ENCODE results near the gene ALX4. TPM values are rescaled to one million over a fixed set of nuclear protein-coding genes. Genes with fewer than 3 reads are reported as not detected.

Gene ALX4
- total RNA-seq, 1 donor from 2014 or later: not detected

DNA sequence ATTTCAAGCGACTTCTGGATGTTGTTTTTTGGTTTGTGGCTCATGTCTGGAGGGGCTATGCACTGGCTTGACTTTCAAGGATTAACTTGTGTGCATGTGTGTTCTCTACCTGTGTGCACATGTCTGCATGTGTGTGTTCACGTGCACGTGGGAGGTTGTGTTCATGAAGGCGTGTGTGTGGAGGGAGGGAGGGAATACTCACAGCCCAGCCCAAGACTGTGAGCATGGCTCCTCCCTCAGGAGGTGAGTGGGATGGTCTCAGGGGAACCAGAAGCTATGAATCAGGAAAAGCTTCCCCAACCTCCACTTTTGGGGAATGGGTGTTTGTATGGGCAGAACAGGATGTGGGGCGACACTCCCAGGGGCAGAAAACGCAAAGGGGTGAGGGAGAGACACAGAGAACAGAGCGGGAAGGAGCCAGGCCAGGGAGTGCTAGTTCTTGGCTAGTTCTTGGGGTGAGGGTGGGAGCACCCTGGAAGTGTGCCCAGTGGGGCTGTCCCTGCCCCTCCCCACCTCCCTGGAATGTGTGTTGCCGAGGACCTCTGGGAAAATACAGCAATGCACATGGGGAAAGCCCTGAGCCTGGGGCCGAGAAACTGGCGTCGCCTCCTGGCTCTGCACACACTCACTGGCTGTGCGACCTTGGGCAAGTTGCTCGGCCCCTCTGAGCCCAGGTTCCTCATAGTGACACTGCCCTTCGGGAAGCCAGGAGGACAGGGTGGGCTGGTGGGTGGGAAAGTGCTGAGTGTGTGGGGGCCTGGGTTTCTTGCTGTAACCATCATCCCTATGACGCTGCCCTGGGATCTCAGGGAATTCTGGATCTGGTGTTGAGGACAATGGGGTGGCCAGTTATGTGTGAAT is 16.9 kb upstream of the ALX4 start:
- TF ChIP-seq, protein P1, sequence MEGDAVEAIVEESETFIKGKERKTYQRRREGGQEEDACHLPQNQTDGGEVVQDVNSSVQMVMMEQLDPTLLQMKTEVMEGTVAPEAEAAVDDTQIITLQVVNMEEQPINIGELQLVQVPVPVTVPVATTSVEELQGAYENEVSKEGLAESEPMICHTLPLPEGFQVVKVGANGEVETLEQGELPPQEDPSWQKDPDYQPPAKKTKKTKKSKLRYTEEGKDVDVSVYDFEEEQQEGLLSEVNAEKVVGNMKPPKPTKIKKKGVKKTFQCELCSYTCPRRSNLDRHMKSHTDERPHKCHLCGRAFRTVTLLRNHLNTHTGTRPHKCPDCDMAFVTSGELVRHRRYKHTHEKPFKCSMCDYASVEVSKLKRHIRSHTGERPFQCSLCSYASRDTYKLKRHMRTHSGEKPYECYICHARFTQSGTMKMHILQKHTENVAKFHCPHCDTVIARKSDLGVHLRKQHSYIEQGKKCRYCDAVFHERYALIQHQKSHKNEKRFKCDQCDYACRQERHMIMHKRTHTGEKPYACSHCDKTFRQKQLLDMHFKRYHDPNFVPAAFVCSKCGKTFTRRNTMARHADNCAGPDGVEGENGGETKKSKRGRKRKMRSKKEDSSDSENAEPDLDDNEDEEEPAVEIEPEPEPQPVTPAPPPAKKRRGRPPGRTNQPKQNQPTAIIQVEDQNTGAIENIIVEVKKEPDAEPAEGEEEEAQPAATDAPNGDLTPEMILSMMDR (IDR thresholded peaks at IDR 0.05): no peak

DNA sequence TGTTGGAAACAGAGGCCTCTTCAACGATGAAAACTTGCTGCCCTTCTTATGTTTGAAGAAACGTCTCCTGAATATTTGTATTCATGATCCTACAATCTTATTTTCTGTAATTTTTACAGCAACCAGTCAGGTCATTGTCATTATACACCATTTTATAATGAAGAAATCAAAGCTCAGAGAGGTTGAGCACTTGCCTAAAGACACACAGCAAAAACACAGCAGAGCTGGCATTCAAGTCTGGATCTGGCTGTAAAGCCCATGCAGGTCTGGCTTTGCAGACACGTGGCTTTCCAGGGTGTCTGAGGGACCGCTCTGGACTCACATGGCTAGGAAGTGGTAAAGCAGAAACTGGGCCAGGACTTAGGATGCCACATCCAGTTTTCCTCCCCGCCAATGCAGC is 15.8 kb upstream of the ALX4 start:
- intact Hi-C loops (cut with DNase I): no loop called here
- DNase-seq: no peak
- H3K4me1 ChIP-seq: no peaks in the 10 kb centered on the region
- H3K36me3 ChIP-seq: no peaks in the 10 kb centered on the region
- no peak overlapping the region for H3K27ac ChIP-seq
- TF ChIP-seq, protein P1 (IDR thresholded peaks at IDR 0.05): no peak
- no peak for ATAC-seq
- H3K4me3 ChIP-seq: no peak overlapping the region
- H3K9me3 ChIP-seq: no peaks in the 10 kb centered on the region
- H3K27me3 ChIP-seq (ENCODE audit: low read depth): peaks cover 98% of the 10 kb centered on the region

More for the DNA sequence above, 16.9 kb upstream of the ALX4 start:
- no peak for DNase-seq
- no peaks in the 10 kb centered on the region for H3K36me3 ChIP-seq
- ATAC-seq: peak; percentile 7 to 46
- intact Hi-C loops (cut with DNase I): no loop called here
- H3K27ac ChIP-seq: no peak overlapping the region
- no peaks in the 10 kb centered on the region for H3K9me3 ChIP-seq
- peaks cover 87% of the 10 kb centered on the region for H3K27me3 ChIP-seq (ENCODE audit: low read depth)
- no peaks in the 10 kb centered on the region for H3K4me1 ChIP-seq
- H3K4me3 ChIP-seq: no peak overlapping the region

DNA sequence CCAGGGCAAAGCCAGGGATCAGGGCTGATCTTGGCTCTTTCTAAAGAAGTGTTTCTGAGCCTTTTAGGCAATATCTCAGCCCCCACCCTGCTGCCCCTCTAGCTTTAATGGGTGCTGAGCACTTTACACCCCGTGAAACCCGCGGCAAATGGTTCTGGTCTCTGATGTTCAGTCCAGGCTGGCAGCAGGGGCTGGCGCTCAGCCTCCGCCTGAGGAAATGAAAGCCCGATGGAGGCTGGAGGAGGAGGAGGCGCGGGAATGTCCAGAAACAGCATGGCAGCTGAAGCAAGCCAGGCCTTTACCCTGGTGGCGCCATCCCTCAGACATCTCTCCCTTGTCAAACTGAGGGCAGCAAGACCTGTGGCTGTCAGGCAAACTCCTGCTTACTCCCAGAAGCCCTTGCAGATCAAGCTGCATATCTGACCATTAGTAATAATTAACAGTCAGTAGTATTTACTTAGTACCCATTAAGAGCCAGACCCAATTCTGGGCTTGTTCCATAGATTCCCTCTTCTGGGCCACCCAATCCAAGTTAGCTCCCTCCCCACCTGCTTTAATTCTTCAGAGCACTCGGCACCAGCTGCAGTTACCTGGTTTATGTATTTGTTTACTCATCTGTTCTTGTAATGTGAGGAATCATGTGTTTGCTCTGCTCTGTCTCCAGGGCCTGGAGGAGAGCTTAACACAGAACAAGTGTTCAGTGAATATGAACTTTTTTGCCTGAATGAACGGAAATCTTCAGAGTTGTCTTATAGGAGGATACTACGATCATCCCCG is 15.0 kb upstream of the ALX4 start:
- Histone ChIP-seq H3K27ac (no peak overlapping the region), H3K36me3 (no peaks in the 10 kb centered on the region), H3K27me3 (ENCODE audit: low read depth) (peaks cover 98% of the 10 kb centered on the region), H3K4me1 (no peaks in the 10 kb centered on the region), H3K9me3 (no peaks in the 10 kb centered on the region), H3K4me3 (no peak overlapping the region)
- DNase-seq (no peak), ATAC-seq (peak; percentile 59 to 68)
- TF ChIP-seq, protein P1 (IDR thresholded peaks at IDR 0.05): no peak
- intact Hi-C loops (cut with DNase I): no loop called here

DNA sequence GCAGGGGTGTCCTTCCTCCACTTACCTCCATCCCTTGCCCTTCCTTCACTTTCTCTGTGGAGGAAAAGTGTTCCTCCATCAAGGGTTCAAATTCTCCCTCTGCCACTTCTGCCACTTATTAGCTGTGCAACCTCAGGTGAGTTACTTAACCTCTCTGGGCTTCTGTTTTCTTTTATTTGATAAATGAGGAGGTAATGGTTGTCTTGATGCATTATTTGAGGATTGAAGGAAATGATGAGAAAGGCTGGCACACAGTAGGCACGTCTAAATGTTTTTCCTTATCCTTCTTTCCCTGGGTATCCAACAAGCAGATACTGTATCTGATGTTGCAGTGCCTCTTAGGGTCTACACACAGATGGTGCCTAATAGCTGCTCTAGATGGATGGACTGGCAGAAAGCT is 14.3 kb upstream of the ALX4 start:
- no peak overlapping the region for H3K4me3 ChIP-seq
- intact Hi-C loops (cut with DNase I): no loop called here
- TF ChIP-seq, protein P1 (IDR thresholded peaks at IDR 0.05): no peak

DNA sequence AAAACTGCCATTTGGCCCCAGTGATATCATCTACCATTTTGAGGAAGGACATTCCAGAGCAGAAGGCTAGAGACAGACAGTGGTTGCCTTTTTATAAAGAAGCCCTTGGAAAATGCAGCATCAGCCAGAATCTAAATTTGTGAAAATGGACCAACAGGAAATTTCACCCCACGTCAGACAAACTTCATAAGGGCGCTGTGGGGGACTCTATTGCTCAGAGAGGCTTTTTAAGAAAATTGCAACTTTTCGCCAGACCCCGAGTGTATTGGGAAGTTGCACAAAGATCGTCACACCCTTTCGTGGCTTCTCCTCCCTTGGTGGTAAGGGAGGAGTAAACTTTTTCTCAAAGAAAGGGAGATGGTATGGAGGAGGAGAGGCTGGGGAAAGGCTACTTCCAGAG is 12.3 kb upstream of the ALX4 start:
- H3K27ac ChIP-seq: no peak overlapping the region
- no peaks in the 10 kb centered on the region for H3K36me3 ChIP-seq
- peaks cover 100% of the 10 kb centered on the region for H3K27me3 ChIP-seq (ENCODE audit: low read depth)
- no peak for DNase-seq
- no peaks in the 10 kb centered on the region for H3K9me3 ChIP-seq
- intact Hi-C loops (cut with DNase I): no loop called here
- no peaks in the 10 kb centered on the region for H3K4me1 ChIP-seq
- no peak for ATAC-seq
- no peak overlapping the region for H3K4me3 ChIP-seq
- TF ChIP-seq, protein P1 (IDR thresholded peaks at IDR 0.05): no peak

More for the DNA sequence above, 14.3 kb upstream of the ALX4 start:
- H3K36me3 ChIP-seq: no peaks in the 10 kb centered on the region
- H3K9me3 ChIP-seq: no peaks in the 10 kb centered on the region
- ATAC-seq (no peak), DNase-seq (no peak)
- no peaks in the 10 kb centered on the region for H3K4me1 ChIP-seq
- H3K27ac ChIP-seq: no peak overlapping the region
- H3K27me3 ChIP-seq (ENCODE audit: low read depth): peaks cover 99% of the 10 kb centered on the region
